ENCODE results near the gene OST4. TPM values are rescaled to one million over a fixed set of nuclear protein-coding genes. Genes with fewer than 3 reads are reported as not detected.
A peak's percentile ranks its signal among the peaks of the same experiment; 100 is the strongest.

Gene OST4
- total RNA-seq, 1 donor from 2014 or later = 441 TPM

GRCh38 chr2:27093430-27094352 lies 22.2 kb upstream of the OST4 start:
- no peak for DNase-seq (ENCODE audit: low spot score)

- no peak for DNase-seq (ENCODE audit: low spot score)
These were observed 21.4 kb upstream of the OST4 start for GRCh38 chr2:27092696-27093429.

GRCh38 chr2:27091746-27092695 lies 20.6 kb upstream of the OST4 start:
- no peak for DNase-seq (ENCODE audit: low spot score)

- no peak for DNase-seq (ENCODE audit: low spot score)
These were observed 17.9 kb upstream of the OST4 start for GRCh38 chr2:27089111-27089954.

- DNase-seq (ENCODE audit: low spot score) = no peak
These were observed 17.2 kb upstream of the OST4 start for GRCh38 chr2:27088634-27089033.

GRCh38 chr2:27087823-27088410 lies 16.5 kb upstream of the OST4 start:
- no peak for DNase-seq (ENCODE audit: low spot score)

- no peak for DNase-seq (ENCODE audit: low spot score)
These were observed 15.5 kb upstream of the OST4 start, which contains the start of gene KHK for GRCh38 chr2:27086724-27087593. KHK (plus strand) TSS chr2:27086772; CDS start chr2:27087260, 488 bp downstream.

- peak; percentile 95 for DNase-seq (ENCODE audit: low spot score)
These were observed 14.8 kb upstream of the OST4 start for GRCh38 chr2:27086090-27086723.

GRCh38 chr2:27085673-27086089 lies 14.2 kb upstream of the OST4 start:
- peak; percentile 66 for DNase-seq (ENCODE audit: low spot score)

- no peak for DNase-seq (ENCODE audit: low spot score)
These were observed 13.7 kb upstream of the OST4 start for GRCh38 chr2:27085062-27085672.

GRCh38 chr2:27084297-27085061 lies 13.0 kb upstream of the OST4 start:
- no peak for DNase-seq (ENCODE audit: low spot score)

- DNase-seq (ENCODE audit: low spot score) = no peak
These were observed 12.2 kb upstream of the OST4 start for GRCh38 chr2:27083410-27084296.

- DNase-seq (ENCODE audit: low spot score) = no peak
These were observed 11.4 kb upstream of the OST4 start for GRCh38 chr2:27082773-27083409.

GRCh38 chr2:27081984-27082772 lies 10.7 kb upstream of the OST4 start:
- no peak for DNase-seq (ENCODE audit: low spot score)

- DNase-seq (ENCODE audit: low spot score) = no peak
These were observed 9.1 kb upstream of the OST4 start for GRCh38 chr2:27080603-27080936.
